ENCODE data around the gene PAGR1. TPM values are rescaled to one million over a fixed set of nuclear protein-coding genes. Genes with fewer than 3 reads are reported as not detected.

PAGR1 gene
- total and polyA plus RNA-seq, 8 donors: 16.4 to 40.6 (median 29.0) TPM

DNA sequence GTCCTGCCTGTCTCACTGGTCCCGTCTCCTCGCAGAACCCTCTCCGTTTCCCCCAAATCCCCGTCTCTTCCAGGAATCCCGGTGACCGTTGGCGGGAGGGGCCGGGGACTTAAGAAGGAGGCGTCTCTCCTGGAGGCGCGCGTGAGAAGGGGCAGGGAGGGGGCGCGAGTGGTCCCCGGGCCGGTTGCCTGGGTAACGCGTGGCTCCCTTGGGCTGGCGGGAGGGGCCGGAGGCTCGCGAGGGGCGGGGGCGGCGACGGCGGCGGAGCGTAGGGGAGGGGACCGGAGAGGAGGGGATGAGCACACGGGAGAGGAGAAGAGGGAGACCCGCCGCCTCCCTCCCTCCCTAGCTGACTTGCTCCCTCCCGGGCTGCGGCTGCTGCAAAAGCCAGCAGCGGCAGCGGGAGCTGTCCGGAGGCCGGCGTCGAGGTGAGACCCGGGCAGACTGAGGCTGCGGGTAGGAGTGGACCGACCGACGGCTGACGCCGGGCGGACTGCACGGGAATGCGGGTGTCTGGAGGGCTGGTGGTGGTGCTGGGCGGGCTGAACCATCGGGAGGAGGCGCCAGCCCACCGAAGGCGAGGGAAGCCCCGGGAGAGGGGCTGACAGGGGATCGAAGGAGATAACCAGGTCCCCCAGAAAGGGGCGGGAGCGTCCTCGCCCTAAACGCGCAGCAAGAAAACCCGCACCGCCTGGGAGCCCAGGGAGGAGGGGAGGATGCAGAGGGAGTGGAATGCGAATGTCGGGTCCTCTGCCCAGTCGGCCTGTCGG lies 3.9 kb upstream of the PAGR1 start, which contains the start of gene PRRT2:
Gene PRRT2 (plus strand): TSS at position 298 of the 770 bp plus-strand sequence. CDS start 862 bp downstream, outside the sequence.
- Histone ChIP-seq H3K9me3 (no peaks in the 10 kb centered on the region), H3K27me3 (peaks cover 0 to 20% of the 10 kb centered on the region in 2 donors), H3K4me1 (peaks cover 36 to 81% of the 10 kb centered on the region in 2 donors), H3K27ac (peak within 1 kb of the TSS; percentile 66 to 81), H3K4me3 (peak within 1 kb of the TSS; percentile 37 to 50), H3K36me3 (peaks cover 0 to 22% of the 10 kb centered on the region in 2 donors)
- DNase-seq (peak in 2 of 4 donors; percentile 83), ATAC-seq (no peak)
- TF ChIP-seq, protein P1, sequence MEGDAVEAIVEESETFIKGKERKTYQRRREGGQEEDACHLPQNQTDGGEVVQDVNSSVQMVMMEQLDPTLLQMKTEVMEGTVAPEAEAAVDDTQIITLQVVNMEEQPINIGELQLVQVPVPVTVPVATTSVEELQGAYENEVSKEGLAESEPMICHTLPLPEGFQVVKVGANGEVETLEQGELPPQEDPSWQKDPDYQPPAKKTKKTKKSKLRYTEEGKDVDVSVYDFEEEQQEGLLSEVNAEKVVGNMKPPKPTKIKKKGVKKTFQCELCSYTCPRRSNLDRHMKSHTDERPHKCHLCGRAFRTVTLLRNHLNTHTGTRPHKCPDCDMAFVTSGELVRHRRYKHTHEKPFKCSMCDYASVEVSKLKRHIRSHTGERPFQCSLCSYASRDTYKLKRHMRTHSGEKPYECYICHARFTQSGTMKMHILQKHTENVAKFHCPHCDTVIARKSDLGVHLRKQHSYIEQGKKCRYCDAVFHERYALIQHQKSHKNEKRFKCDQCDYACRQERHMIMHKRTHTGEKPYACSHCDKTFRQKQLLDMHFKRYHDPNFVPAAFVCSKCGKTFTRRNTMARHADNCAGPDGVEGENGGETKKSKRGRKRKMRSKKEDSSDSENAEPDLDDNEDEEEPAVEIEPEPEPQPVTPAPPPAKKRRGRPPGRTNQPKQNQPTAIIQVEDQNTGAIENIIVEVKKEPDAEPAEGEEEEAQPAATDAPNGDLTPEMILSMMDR (IDR thresholded peaks at IDR 0.05): no peak
- intact Hi-C loops (cut with DNase I): no loop called here

DNA sequence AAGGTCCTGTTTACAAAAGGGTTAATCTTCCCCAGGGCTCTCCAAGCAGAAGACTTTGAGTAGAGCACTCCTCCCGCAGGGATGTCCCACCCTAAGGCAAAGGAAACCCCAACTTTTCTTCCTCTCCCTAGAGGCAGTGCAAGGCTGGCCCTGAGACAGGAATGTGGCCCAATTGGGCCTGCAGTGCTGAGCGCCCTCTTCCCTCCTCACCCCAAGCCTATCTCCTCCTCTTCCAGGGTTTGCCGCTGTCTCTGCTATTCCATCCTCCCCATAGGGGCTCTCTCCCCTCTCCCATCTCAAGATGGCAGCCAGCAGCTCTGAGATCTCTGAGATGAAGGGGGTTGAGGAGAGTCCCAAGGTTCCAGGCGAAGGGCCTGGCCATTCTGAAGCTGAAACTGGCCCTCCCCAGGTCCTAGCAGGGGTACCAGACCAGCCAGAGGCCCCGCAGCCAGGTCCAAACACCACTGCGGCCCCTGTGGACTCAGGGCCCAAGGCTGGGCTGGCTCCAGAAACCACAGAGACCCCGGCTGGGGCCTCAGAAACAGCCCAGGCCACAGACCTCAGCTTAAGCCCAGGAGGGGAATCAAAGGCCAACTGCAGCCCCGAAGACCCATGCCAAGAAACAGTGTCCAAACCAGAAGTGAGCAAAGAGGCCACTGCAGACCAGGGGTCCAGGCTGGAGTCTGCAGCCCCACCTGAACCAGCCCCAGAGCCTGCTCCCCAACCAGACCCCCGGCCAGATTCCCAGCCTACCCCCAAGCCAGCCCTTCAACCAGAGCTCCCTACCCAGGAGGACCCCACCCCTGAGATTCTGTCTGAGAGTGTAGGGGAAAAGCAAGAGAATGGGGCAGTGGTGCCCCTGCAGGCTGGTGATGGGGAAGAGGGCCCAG lies 3.0 kb upstream of the PAGR1 start:
- no peak for DNase-seq

DNA sequence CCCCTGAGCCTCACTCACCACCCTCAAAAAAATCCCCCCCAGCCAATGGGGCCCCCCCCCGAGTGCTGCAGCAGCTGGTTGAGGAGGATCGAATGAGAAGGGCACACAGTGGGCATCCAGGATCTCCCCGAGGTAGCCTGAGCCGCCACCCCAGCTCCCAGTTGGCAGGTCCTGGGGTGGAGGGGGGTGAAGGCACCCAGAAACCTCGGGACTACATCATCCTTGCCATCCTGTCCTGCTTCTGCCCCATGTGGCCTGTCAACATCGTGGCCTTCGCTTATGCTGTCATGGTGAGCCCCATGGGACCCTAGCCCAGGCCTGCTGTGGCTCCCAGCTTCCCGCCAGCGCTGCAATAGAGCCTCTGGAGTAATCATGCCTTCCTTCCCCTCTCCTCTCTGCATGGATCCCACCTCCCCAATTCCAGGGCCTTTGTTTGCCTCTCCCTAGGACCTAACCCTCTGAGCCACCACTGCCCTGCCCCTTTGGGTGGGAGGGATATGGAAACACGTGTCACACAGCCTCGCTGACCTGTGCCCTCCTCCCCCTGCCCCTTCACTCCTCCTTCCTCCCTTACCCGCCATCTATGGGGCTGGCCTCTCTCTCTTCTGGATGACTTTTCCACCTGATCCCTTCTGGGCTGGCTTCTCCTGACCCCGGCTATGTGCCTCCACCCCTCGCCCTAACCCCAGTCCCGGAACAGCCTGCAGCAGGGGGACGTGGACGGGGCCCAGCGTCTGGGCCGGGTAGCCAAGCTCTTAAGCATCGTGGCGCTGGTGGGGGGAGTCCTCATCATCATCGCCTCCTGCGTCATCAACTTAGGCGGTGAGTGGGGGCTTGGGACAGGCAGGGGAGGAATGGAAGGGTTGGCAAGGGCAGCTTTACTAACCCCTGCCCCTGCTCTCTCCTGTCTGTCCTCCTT lies 2.0 kb upstream of the PAGR1 start:
- no peak overlapping the region for H3K4me3 ChIP-seq
- DNase-seq: no peak
- H3K4me1 ChIP-seq: peaks cover 35 to 81% of the 10 kb centered on the region in 2 donors
- peaks cover 0 to 26% of the 10 kb centered on the region in 2 donors for H3K36me3 ChIP-seq
- peaks cover 0 to 20% of the 10 kb centered on the region in 2 donors for H3K27me3 ChIP-seq
- TF ChIP-seq, protein P1 (IDR thresholded peaks at IDR 0.05): no peak
- ATAC-seq: no peak
- intact Hi-C loops (cut with DNase I): no loop called here
- H3K27ac ChIP-seq: peak overlapping the region in 1 of 2 donors; percentile 3
- H3K9me3 ChIP-seq: no peaks in the 10 kb centered on the region

More for the DNA sequence above, 3.0 kb upstream of the PAGR1 start:
- no peak for ATAC-seq
- Histone ChIP-seq H3K9me3 (no peaks in the 10 kb centered on the region), H3K36me3 (peaks cover 0 to 23% of the 10 kb centered on the region in 2 donors), H3K4me1 (peaks cover 41 to 82% of the 10 kb centered on the region in 2 donors), H3K27me3 (peaks cover 0 to 20% of the 10 kb centered on the region in 2 donors), H3K27ac (peak overlapping the region in 1 of 2 donors; percentile 81), H3K4me3 (peak overlapping the region; percentile 37 to 50)
- intact Hi-C loops (cut with DNase I): no loop called here
- TF ChIP-seq, protein P1 (IDR thresholded peaks at IDR 0.05): no peak

DNA sequence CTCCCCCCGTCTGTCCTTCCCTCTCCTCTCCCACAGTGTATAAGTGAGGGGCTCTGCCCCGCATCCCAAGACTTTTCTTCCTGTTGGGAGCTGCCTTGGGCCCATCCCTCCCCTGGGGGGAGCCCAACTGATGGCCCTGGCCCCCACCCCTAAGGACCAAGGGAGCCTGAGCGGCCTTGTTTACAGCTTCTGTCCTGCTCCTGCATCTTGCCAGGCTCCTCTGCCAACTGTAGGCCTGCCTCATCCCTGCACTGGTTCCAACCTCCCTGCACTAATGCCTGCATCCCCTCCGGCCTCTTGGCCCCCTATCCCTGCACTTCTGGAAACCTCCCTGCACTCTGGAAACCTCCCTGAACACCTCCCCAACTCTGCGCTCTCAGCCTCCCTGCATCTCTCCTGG lies 1.4 kb upstream of the PAGR1 start:
- no peaks in the 10 kb centered on the region for H3K9me3 ChIP-seq
- DNase-seq (no peak), ATAC-seq (no peak)
- H3K4me1 ChIP-seq: peaks cover 33 to 80% of the 10 kb centered on the region in 2 donors
- H3K36me3 ChIP-seq: peaks cover 0 to 19% of the 10 kb centered on the region in 2 donors
- no peak overlapping the region for H3K4me3 ChIP-seq
- peak overlapping the region in 1 of 2 donors; percentile 3 for H3K27ac ChIP-seq
- TF ChIP-seq, protein P1 (IDR thresholded peaks at IDR 0.05): no peak
- peaks cover 0 to 20% of the 10 kb centered on the region in 2 donors for H3K27me3 ChIP-seq
- intact Hi-C loops (cut with DNase I): no loop called here

Data from left lung (tissue), 10 donors.